GM21447 (cell line): ENCODE results near the gene TXNRD2.

ENCODE experiments used
- ATAC-seq: cut with Tn5 transposase; IDR thresholded peaks from one replicate; pipeline ENCODE4 v1.9.1; 2021; ENCODE audit not compliant: unreplicated experiment

Gene TXNRD2

GRCh38 chr22:19980766-19981165 lies 39.1 kb upstream of the TXNRD2 start:
- ATAC-seq = no peak

- no peak for ATAC-seq
Observed at GRCh38 chr22:19979712-19980493, 38.3 kb upstream of the TXNRD2 start.

- ATAC-seq = no peak
Observed at GRCh38 chr22:19978748-19979147, 37.1 kb upstream of the TXNRD2 start.

- no peak for ATAC-seq
Observed at GRCh38 chr22:19977296-19978243, 36.0 kb upstream of the TXNRD2 start.

GRCh38 chr22:19976671-19977070 lies 35.1 kb upstream of the TXNRD2 start:
- no peak for ATAC-seq

- ATAC-seq = no peak
Observed at GRCh38 chr22:19975707-19976035, 34.1 kb upstream of the TXNRD2 start.

GRCh38 chr22:19974935-19975706 lies 33.5 kb upstream of the TXNRD2 start:
- ATAC-seq = no peak

GRCh38 chr22:19974268-19974861 lies 32.7 kb upstream of the TXNRD2 start:
- no peak for ATAC-seq

- no peak for ATAC-seq
Observed at GRCh38 chr22:19973551-19974267, 32.1 kb upstream of the TXNRD2 start.

- ATAC-seq = no peak
Observed at GRCh38 chr22:19972652-19973550, 31.3 kb upstream of the TXNRD2 start.

- no peak for ATAC-seq
Observed at GRCh38 chr22:19972251-19972650, 30.6 kb upstream of the TXNRD2 start.

- no peak for ATAC-seq
Observed at GRCh38 chr22:19971276-19972124, 29.9 kb upstream of the TXNRD2 start.

- no peak for ATAC-seq
Observed at GRCh38 chr22:19970479-19971275, 29.1 kb upstream of the TXNRD2 start.

GRCh38 chr22:19970031-19970478 lies 28.4 kb upstream of the TXNRD2 start:
- no peak for ATAC-seq

GRCh38 chr22:19969141-19969928 lies 27.7 kb upstream of the TXNRD2 start:
- ATAC-seq = no peak

GRCh38 chr22:19968450-19968891 lies 26.9 kb upstream of the TXNRD2 start:
- ATAC-seq = no peak
